ENCODE data around the gene CXXC5.

CXXC5 gene

GRCh38 chr5:139686356-139686705, 38.2 kb downstream of the CXXC5 start:
- no peak for TF ChIP-seq CTCF (IDR thresholded peaks at IDR 0.05; ENCODE audit: low read depth, low read length, missing control alignments)
- Histone ChIP-seq H3K27ac (no peak overlapping the region), H3K36me3 (replicated peaks) (peaks cover 25% of the 10 kb centered on the region), H3K27me3 (replicated peaks) (no peaks in the 10 kb centered on the region), H3K4me3 (ENCODE audit: low read depth, low read length) (no peak overlapping the region)
- in situ Hi-C loops (cut with HindIII; ENCODE audit: low pct_ligation_motif_present, low sequenced_read_pairs), result no loop called here
- DNase-seq, result no peak

- no peak overlapping the region for H3K27ac ChIP-seq
- DNase-seq, result no peak
- TF ChIP-seq CTCF (IDR thresholded peaks at IDR 0.05; ENCODE audit: low read depth, low read length, missing control alignments), result no peak
- H3K27me3 ChIP-seq (replicated peaks), result no peaks in the 10 kb centered on the region
- in situ Hi-C loops (cut with HindIII; ENCODE audit: low pct_ligation_motif_present, low sequenced_read_pairs), result no loop called here
- peaks cover 23% of the 10 kb centered on the region for H3K36me3 ChIP-seq (replicated peaks)
- H3K4me3 ChIP-seq (ENCODE audit: low read depth, low read length), result no peak overlapping the region
Observed at GRCh38 chr5:139686706-139687441, 38.7 kb downstream of the CXXC5 start.

- no peak overlapping the region for H3K4me3 ChIP-seq (ENCODE audit: low read depth, low read length)
- no peak overlapping the region for H3K27ac ChIP-seq
- peaks cover 18% of the 10 kb centered on the region for H3K36me3 ChIP-seq (replicated peaks)
- DNase-seq, result no peak
- H3K27me3 ChIP-seq (replicated peaks), result no peaks in the 10 kb centered on the region
- no peak for TF ChIP-seq CTCF (IDR thresholded peaks at IDR 0.05; ENCODE audit: low read depth, low read length, missing control alignments)
- in situ Hi-C loops (cut with HindIII; ENCODE audit: low pct_ligation_motif_present, low sequenced_read_pairs), result no loop called here
Observed at GRCh38 chr5:139687656-139688055, 39.5 kb downstream of the CXXC5 start.

- in situ Hi-C loops (cut with HindIII; ENCODE audit: low pct_ligation_motif_present, low sequenced_read_pairs), result no loop called here
- H3K27me3 ChIP-seq (replicated peaks), result no peaks in the 10 kb centered on the region
- H3K36me3 ChIP-seq (replicated peaks), result peaks cover 15% of the 10 kb centered on the region
- no peak overlapping the region for H3K27ac ChIP-seq
- no peak for DNase-seq
- no peak for TF ChIP-seq CTCF (IDR thresholded peaks at IDR 0.05; ENCODE audit: low read depth, low read length, missing control alignments)
- H3K4me3 ChIP-seq (ENCODE audit: low read depth, low read length), result no peak overlapping the region
Observed at GRCh38 chr5:139688088-139688702, 40.0 kb downstream of the CXXC5 start.

GRCh38 chr5:139688751-139689372, 40.7 kb downstream of the CXXC5 start:
- H3K27ac ChIP-seq, result no peak overlapping the region
- peaks cover 10% of the 10 kb centered on the region for H3K36me3 ChIP-seq (replicated peaks)
- no peak for TF ChIP-seq CTCF (IDR thresholded peaks at IDR 0.05; ENCODE audit: low read depth, low read length, missing control alignments)
- no peak overlapping the region for H3K4me3 ChIP-seq (ENCODE audit: low read depth, low read length)
- no peaks in the 10 kb centered on the region for H3K27me3 ChIP-seq (replicated peaks)
- DNase-seq, result no peak
- in situ Hi-C loops (cut with HindIII; ENCODE audit: low pct_ligation_motif_present, low sequenced_read_pairs), result no loop called here
